Ovary (tissue), 9 donors: ENCODE data around the gene YAP1. TPM values are rescaled to one million over a fixed set of nuclear protein-coding genes. Genes with fewer than 3 reads are reported as not detected.

Experiments
- DNase-seq, 5 donors: peaks; one replicate each; pipeline ENCODE4 v3.0.0-alpha.2; 2019 to 2020
- H3K27ac ChIP-seq, 2 donors: fragments of 200-600 bp; one replicate each; pipeline versions ENCODE4 v1.5.1 to v1.8.0; 2019 to 2022
- H3K27me3 ChIP-seq: fragments of 200-600 bp; one replicate; pipeline ENCODE4 v1.8.0; 2022
- H3K36me3 ChIP-seq: fragments of 200-600 bp; sonication (generic); one replicate; pipeline ENCODE4 v1.5.1; 2019
- H3K4me1 ChIP-seq: one replicate; pipeline ENCODE4 v1.8.1; 2013; ENCODE audit warnings: mild to moderate bottlenecking, moderate library complexity; ENCODE audit not compliant: insufficient read depth
- H3K4me3 ChIP-seq: fragments of 200-600 bp; sonication (generic); one replicate; pipeline ENCODE4 v1.5.1; 2017
- H3K9me3 ChIP-seq, 2 donors: fragments of 200-600 bp in 1 of 2; sonication (generic) in 1 of 2; one replicate each; pipeline versions ENCODE4 v1.5.1 to v1.8.1; 2013 to 2019; ENCODE audit warnings: mild to moderate bottlenecking in 1 of 2, moderate library complexity in 1 of 2
- EP300 ChIP-seq: sonication (generic); formaldehyde crosslinking; IDR thresholded peaks from one replicate; pipeline ENCODE4 v1.6.1; 2017; ENCODE audit warnings: antibody characterized with exemption
- POLR2A ChIP-seq: fragments of 450-650 bp; IDR thresholded peaks from one replicate; pipeline ENCODE4 v1.6.1; 2017; ENCODE audit warnings: antibody characterized with exemption, mild to moderate bottlenecking, moderate library complexity
- WGBS, 3 donors: extraction: QIAGEN DNeasy Blood & Tissue Kit in 1 of 3; methylation state at CpG; one replicate each; pipeline versions ENCODE4 v1.1.5 to v1.1.7; 2013 to 2017; 5-methylcytosine and 5-hydroxymethylcytosine counted together
- intact Hi-C, 4 donors: fragments of 100-400 bp; cut with DNase I; formaldehyde crosslinking; loops; one replicate each; pipeline versions ENCODE4 v1.11.0 to v1.15.1; 2022 to 2023
- polyA plus RNA-seq, 2 donors: library from polyadenylated mRNA; stranded (reverse); fragments of 200-250 nt in 1 of 2; fragments of 350-450 nt in 1 of 2; fragmentation: Illumina TruSeq in 1 of 2; extraction: RNeasy Lipid Tissue Mini Kit (QIAGEN cat#74804) in 1 of 2; gene quantifications; one replicate each; pipeline ENCODE4 v1.2.3, GENCODE V29; 2013 to 2014
- total RNA-seq, 7 donors: library from RNA; depleted of rRNA in 2 of 7; stranded (reverse); fragments of >200 nt in 2 of 7; fragmentation: NEBNext Ultra II Directional in 3 of 7; extraction: Animal tissue kit (Norgen Biotek cat#: 25700) in 3 of 7; gene quantifications; one replicate each; pipeline versions ENCODE4 v1.1.0 to v1.2.4, GENCODE V29; 2016 to 2023
- TF ChIP-seq, protein P1 (sequence below), 3 donors: fragments of 450-650 bp in 2 of 3; fragments of 200-600 bp in 1 of 3; IDR thresholded peaks; one replicate each; pipeline versions ENCODE4 v1.5.1 to v1.8.0; 2016 to 2022; ENCODE audit warnings: antibody characterized with exemption in 3 of 3, mild to moderate bottlenecking in 1 of 3
- donor health status: DM: no; HTN: no; CAD: no; lungs with moderate emphysema.
- donor health status: DM: no; HTN: no; CAD: no.
- donor health status: Bipolar disorder and iron deficiency.
- donor health status: DM: yes; HTN: yes; CAD: no.
- donor health status: DM: no; HTN: no; CAD: no.
- donor health status: DM: yes; HTN: yes; CAD: no.

YAP1 gene
- total and polyA plus RNA-seq, 9 donors, result 70.3 to 184 (median 147) TPM

DNA sequence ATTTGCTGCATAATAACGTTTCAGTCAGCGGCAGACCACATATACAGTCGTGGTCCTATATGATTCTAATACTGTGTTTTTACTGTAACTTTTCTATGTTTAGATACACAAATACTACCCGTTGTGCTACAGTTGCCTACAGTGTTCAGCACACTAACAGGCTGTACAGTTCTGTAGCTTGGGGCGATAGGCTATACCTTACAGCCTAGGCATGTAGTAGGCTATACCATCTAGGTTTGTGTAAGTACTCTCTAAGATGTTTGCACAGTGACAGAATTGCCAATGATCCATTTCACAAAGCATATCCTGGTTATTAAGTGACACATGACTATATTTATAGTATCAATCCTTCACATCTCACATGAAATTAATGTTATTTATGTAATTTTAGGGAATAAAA, 78.2 kb downstream of the YAP1 start:
- intact Hi-C loops, result no loop called here

DNA sequence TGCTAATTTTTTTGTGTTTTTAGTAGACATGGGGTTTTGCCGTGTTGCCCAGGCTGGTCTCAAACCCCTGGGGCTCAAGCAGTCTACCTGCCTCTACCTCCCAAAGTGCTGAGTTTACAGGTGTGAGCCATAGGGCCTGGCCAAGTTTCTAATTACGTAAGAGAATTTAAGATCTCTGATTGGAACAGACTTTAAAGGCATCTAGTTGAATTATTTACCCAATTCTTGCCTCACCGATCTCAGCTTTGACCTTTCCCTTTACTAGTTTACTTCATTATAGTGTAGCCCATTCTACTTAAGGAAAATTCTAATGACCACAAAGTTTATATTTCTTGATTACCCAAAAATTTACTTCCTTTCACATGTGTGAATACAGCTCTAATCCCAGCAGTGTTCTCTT, 81.6 kb downstream of the YAP1 start:
- H3K27me3 ChIP-seq, result no peaks in the 10 kb centered on the region
- 84 to 87% (median 86%) methylated on average over 3 of the region's 3 CpGs for WGBS, 3 donors
- H3K4me3 ChIP-seq, result no peak overlapping the region
- TF ChIP-seq EP300 (no peak), POLR2A (no peak)
- TF ChIP-seq, protein P1, sequence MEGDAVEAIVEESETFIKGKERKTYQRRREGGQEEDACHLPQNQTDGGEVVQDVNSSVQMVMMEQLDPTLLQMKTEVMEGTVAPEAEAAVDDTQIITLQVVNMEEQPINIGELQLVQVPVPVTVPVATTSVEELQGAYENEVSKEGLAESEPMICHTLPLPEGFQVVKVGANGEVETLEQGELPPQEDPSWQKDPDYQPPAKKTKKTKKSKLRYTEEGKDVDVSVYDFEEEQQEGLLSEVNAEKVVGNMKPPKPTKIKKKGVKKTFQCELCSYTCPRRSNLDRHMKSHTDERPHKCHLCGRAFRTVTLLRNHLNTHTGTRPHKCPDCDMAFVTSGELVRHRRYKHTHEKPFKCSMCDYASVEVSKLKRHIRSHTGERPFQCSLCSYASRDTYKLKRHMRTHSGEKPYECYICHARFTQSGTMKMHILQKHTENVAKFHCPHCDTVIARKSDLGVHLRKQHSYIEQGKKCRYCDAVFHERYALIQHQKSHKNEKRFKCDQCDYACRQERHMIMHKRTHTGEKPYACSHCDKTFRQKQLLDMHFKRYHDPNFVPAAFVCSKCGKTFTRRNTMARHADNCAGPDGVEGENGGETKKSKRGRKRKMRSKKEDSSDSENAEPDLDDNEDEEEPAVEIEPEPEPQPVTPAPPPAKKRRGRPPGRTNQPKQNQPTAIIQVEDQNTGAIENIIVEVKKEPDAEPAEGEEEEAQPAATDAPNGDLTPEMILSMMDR (IDR thresholded peaks at IDR 0.05), result no peak
- no peak overlapping the region for H3K27ac ChIP-seq
- no peak for DNase-seq
- peaks cover 3% of the 10 kb centered on the region for H3K4me1 ChIP-seq
- H3K36me3 ChIP-seq, result no peaks in the 10 kb centered on the region
- H3K9me3 ChIP-seq, result no peaks in the 10 kb centered on the region
- intact Hi-C loops, result no loop called here

More for the DNA sequence above, 78.2 kb downstream of the YAP1 start:
- Histone ChIP-seq H3K9me3 (no peaks in the 10 kb centered on the region), H3K27me3 (no peaks in the 10 kb centered on the region), H3K4me3 (no peak overlapping the region), H3K27ac (peak overlapping the region in 1 of 2 donors; percentile 60), H3K36me3 (no peaks in the 10 kb centered on the region), H3K4me1 (peaks cover 8% of the 10 kb centered on the region)
- TF ChIP-seq POLR2A (no peak), EP300 (no peak)
- TF ChIP-seq, protein P1 (IDR thresholded peaks at IDR 0.05), result no peak
- no peak for DNase-seq
- WGBS, 3 donors, result 57 to 66% (median 57%) methylated on average over 5 of the region's 5 CpGs

DNA sequence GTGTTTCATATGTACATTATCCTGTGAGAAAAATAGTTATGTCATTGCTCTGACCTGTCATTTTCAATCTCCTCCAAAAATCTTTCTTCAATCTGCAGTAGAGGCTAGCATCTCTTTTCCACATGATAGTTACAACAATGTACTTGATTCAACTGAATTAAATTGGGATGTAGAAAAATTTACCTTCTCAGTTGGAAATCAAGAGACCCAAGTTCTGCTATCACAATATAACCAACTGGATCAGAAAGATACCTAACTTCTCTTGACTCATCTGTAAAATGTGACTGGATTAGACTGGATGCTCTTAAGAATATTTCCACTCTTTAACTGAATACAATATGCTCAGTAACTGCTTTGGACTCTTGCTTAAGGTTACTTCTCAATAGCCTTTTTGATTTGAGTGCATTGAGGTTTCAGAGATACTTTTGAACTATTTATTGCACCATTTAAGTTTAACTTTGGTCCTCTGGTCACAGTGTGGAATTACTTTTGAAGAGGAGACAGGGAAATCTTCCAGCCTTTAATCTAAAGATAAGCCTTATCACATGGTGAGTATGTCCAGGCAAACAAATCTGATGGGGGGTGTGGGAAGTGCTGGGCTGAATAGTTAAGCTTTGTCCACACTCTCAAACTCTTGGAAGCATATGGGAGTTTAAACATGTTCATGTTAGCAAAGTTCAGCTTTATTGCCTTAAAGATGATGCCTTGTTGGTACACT, 82.3 kb downstream of the YAP1 start:
- peaks cover 3% of the 10 kb centered on the region for H3K4me1 ChIP-seq
- no peaks in the 10 kb centered on the region for H3K9me3 ChIP-seq
- H3K36me3 ChIP-seq, result no peaks in the 10 kb centered on the region
- TF ChIP-seq, protein P1 (IDR thresholded peaks at IDR 0.05), result no peak
- TF ChIP-seq POLR2A, result no peak
- TF ChIP-seq EP300, result no peak
- intact Hi-C loops, result no loop called here
- no peak overlapping the region for H3K4me3 ChIP-seq
- H3K27me3 ChIP-seq, result no peaks in the 10 kb centered on the region
- no peak overlapping the region for H3K27ac ChIP-seq
- DNase-seq, result no peak

DNA sequence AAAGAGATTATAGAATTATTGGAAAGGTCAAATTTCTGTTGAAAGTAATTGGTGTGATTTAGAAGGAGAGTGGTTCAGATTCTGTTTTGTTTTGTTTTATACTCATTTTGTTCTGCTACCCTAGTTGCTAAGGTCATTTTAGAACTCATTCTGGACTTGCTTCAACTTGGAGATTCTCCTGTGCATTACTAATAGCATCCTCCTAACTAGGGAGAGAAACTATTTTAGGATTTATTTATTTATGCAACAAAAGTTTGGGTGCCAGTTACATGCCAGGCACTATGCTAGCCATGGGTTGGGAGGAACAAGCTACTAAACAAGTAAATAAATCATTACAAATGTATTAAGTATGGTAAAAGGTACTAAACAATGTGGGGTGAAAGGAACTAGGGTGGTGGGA, 84.0 kb downstream of the YAP1 start:
- intact Hi-C loops, result no loop called here
- H3K9me3 ChIP-seq, result no peaks in the 10 kb centered on the region
- no peaks in the 10 kb centered on the region for H3K36me3 ChIP-seq
- TF ChIP-seq EP300 (no peak), POLR2A (no peak)
- TF ChIP-seq, protein P1 (IDR thresholded peaks at IDR 0.05), result no peak
- H3K27me3 ChIP-seq, result no peaks in the 10 kb centered on the region
- no peak for DNase-seq
- no peak overlapping the region for H3K4me3 ChIP-seq
- peaks cover 7% of the 10 kb centered on the region for H3K4me1 ChIP-seq
- no peak overlapping the region for H3K27ac ChIP-seq
